Ectodermal cell (in vitro differentiated cells): ENCODE results near the gene TPTE2.
"Not testable (repeated sequence)": the region's sequence is repeated elsewhere in the genome, so short reads cannot be mapped to it uniquely, and the experiment has no call there.

Experiments used
- H3K27ac ChIP-seq: 2 replicates; pipeline ENCODE4 v1.7.0; 2013; ENCODE audit warnings: mild to moderate bottlenecking, low read depth, low read length; ENCODE audit not compliant: insufficient read depth, poor library complexity, severe bottlenecking
- H3K27me3 ChIP-seq: 2 replicates; pipeline ENCODE4 v1.7.0; 2013; ENCODE audit warnings: mild to moderate bottlenecking, low read length; ENCODE audit not compliant: insufficient read depth, control insufficient read depth, poor library complexity, severe bottlenecking
- H3K36me3 ChIP-seq: one replicate; pipeline ENCODE4 v1.7.0; 2013; ENCODE audit warnings: low read length; ENCODE audit not compliant: control insufficient read depth, insufficient read depth
- H3K4me1 ChIP-seq: one replicate; pipeline ENCODE4 v1.7.0; 2013; ENCODE audit warnings: low read length; ENCODE audit not compliant: control insufficient read depth, insufficient read depth
- H3K4me3 ChIP-seq: 2 replicates; pipeline ENCODE4 v1.7.0; 2013; ENCODE audit warnings: low read depth, low read length, control low read depth; ENCODE audit not compliant: insufficient read depth
- H3K9me3 ChIP-seq: 2 replicates; pipeline ENCODE4 v1.7.0; 2013; ENCODE audit warnings: mild to moderate bottlenecking, low read length, moderate library complexity; ENCODE audit not compliant: control insufficient read depth
- WGBS, 2 experiments: methylation state at CpG; one replicate each; pipeline ENCODE4 v1.1.7; 2013; ENCODE audit warnings: missing lambda C conversion rate in 2 of 2; 5-methylcytosine and 5-hydroxymethylcytosine counted together

Gene TPTE2

GRCh38 chr13:19439056-19439686 is 122.2 kb downstream of the TPTE2 start:
- not testable (repeated sequence) for H3K27ac ChIP-seq, H3K9me3 ChIP-seq, H3K4me1 ChIP-seq, H3K4me3 ChIP-seq, H3K27me3 ChIP-seq, H3K36me3 ChIP-seq
- WGBS, 2 experiments = 29% methylated on average over 1 of the region's 2 CpGs; no CpG with 5 or more reads in 1 of the 2 experiments

- H3K4me3 ChIP-seq, H3K36me3 ChIP-seq, H3K9me3 ChIP-seq, H3K27me3 ChIP-seq, H3K4me1 ChIP-seq, H3K27ac ChIP-seq: not testable (repeated sequence)
- WGBS, 2 experiments = 61 to 64% methylated on average over 6 of the region's 6 CpGs
These were observed 123.6 kb downstream of the TPTE2 start for GRCh38 chr13:19437780-19438179.

GRCh38 chr13:19422236-19422635 is 139.1 kb downstream of the TPTE2 start:
- 44 to 78% methylated on average over 1 to 2 of the region's 2 CpGs for WGBS, 2 experiments
- not testable (repeated sequence) for H3K9me3 ChIP-seq, H3K27me3 ChIP-seq

GRCh38 chr13:19412494-19412893 is 148.8 kb downstream of the TPTE2 start:
- 60 to 62% methylated on average over 3 to 4 of the region's 4 CpGs for WGBS, 2 experiments
- H3K4me1 ChIP-seq, H3K27ac ChIP-seq, H3K27me3 ChIP-seq, H3K36me3 ChIP-seq, H3K9me3 ChIP-seq, H3K4me3 ChIP-seq: not testable (repeated sequence)

More at GRCh38 chr13:19422236-19422635, 139.1 kb downstream of the TPTE2 start:
- not testable (repeated sequence) for H3K4me3 ChIP-seq, H3K27ac ChIP-seq, H3K4me1 ChIP-seq, H3K36me3 ChIP-seq

GRCh38 chr13:19382746-19383511 is 178.4 kb downstream of the TPTE2 start:
- not testable (repeated sequence) for H3K4me1 ChIP-seq
- WGBS, 2 experiments = 84 to 85% methylated on average over 31 to 32 of the region's 32 CpGs

GRCh38 chr13:19382111-19382510 is 179.2 kb downstream of the TPTE2 start:
- no peaks in the 10 kb centered on the region for H3K4me1 ChIP-seq
- H3K4me3 ChIP-seq = no peak overlapping the region
- H3K36me3 ChIP-seq = no peaks in the 10 kb centered on the region
- 95% methylated on average over 30 of the region's 30 CpGs for WGBS, 2 experiments
- no peaks in the 10 kb centered on the region for H3K9me3 ChIP-seq
- no peaks in the 10 kb centered on the region for H3K27me3 ChIP-seq
- no peak overlapping the region for H3K27ac ChIP-seq

More at GRCh38 chr13:19382746-19383511, 178.4 kb downstream of the TPTE2 start:
- H3K27ac ChIP-seq, H3K27me3 ChIP-seq, H3K36me3 ChIP-seq, H3K4me3 ChIP-seq, H3K9me3 ChIP-seq: not testable (repeated sequence)
